ENCODE measurements around the gene MSI2. TPM values are rescaled to one million over a fixed set of nuclear protein-coding genes. Genes with fewer than 3 reads are reported as not detected.

The MSI2 gene
- total RNA-seq, 6 experiments from 2014 or later = 12.0 to 22.6 (median 19.4) TPM

- no peak overlapping the region for H3K4me3 ChIP-seq
- DNase-seq (no peak), ATAC-seq (peak in 1 of 4 donors; percentile 24)
- no peak overlapping the region for H3K27ac ChIP-seq
- no peaks in the 10 kb centered on the region for H3K9me3 ChIP-seq
- H3K4me1 ChIP-seq = no peaks in the 10 kb centered on the region
- 91% methylated on average over 7 of the region's 7 CpGs for WGBS (ENCODE audit: insufficient coverage, low coverage, low lambda C conversion rate, missing lambda C conversion rate)
- intact Hi-C loops (cut with DNase I) = no loop called here
- no peaks in the 10 kb centered on the region for H3K27me3 ChIP-seq
- H3K36me3 ChIP-seq = no peaks in the 10 kb centered on the region
- TF ChIP-seq POLR2A (IDR thresholded peaks at IDR 0.05) = no peak
- TF ChIP-seq CTCF (IDR thresholded peaks at IDR 0.05) = no peak
Measured at GRCh38 chr17:57697197-57697596, 440.9 kb downstream of the MSI2 start.

- intact Hi-C loops (cut with DNase I) = no loop called here
- ATAC-seq (no peak), DNase-seq (no peak)
- no peaks in the 10 kb centered on the region for H3K36me3 ChIP-seq
- 67% methylated on average over 9 of the region's 12 CpGs for whole genome bisulfite sequencing (ENCODE audit: insufficient coverage, low coverage, low lambda C conversion rate, missing lambda C conversion rate)
- H3K4me3 ChIP-seq = no peak overlapping the region
- TF ChIP-seq CTCF (IDR thresholded peaks at IDR 0.05) (no peak), POLR2A (IDR thresholded peaks at IDR 0.05) (no peak)
- H3K27me3 ChIP-seq = no peaks in the 10 kb centered on the region
- H3K9me3 ChIP-seq = no peaks in the 10 kb centered on the region
- no peaks in the 10 kb centered on the region for H3K4me1 ChIP-seq
- no peak overlapping the region for H3K27ac ChIP-seq
Measured at GRCh38 chr17:57697891-57698711, 441.8 kb downstream of the MSI2 start.

- H3K27ac ChIP-seq = no peak overlapping the region
- TF ChIP-seq POLR2A (IDR thresholded peaks at IDR 0.05) = no peak
- TF ChIP-seq CTCF (IDR thresholded peaks at IDR 0.05) = no peak
- H3K4me3 ChIP-seq = no peak overlapping the region
- no peaks in the 10 kb centered on the region for H3K36me3 ChIP-seq
- DNase-seq (no peak), ATAC-seq (no peak)
- H3K27me3 ChIP-seq = no peaks in the 10 kb centered on the region
- H3K9me3 ChIP-seq = no peaks in the 10 kb centered on the region
- intact Hi-C loops (cut with DNase I) = no loop called here
- no peaks in the 10 kb centered on the region for H3K4me1 ChIP-seq
- 64% methylated on average over 7 of the region's 9 CpGs for WGBS (ENCODE audit: insufficient coverage, low coverage, low lambda C conversion rate, missing lambda C conversion rate)
Measured at GRCh38 chr17:57699751-57700219, 443.5 kb downstream of the MSI2 start.

GRCh38 chr17:57701124-57701523, 444.8 kb downstream of the MSI2 start:
- Histone ChIP-seq H3K36me3 (no peaks in the 10 kb centered on the region), H3K27me3 (no peaks in the 10 kb centered on the region), H3K4me3 (no peak overlapping the region), H3K9me3 (no peaks in the 10 kb centered on the region), H3K4me1 (no peaks in the 10 kb centered on the region), H3K27ac (no peak overlapping the region)
- intact Hi-C loops (cut with DNase I) = no loop called here
- ATAC-seq (no peak), DNase-seq (no peak)
- 76% methylated on average over 4 of the region's 5 CpGs for WGBS (ENCODE audit: insufficient coverage, low coverage, low lambda C conversion rate, missing lambda C conversion rate)
- TF ChIP-seq POLR2A (IDR thresholded peaks at IDR 0.05) (no peak), CTCF (IDR thresholded peaks at IDR 0.05) (no peak)

All from right lobe of liver (tissue), 6 donors.